ENCODE data around the gene ZNF394.
A peak's percentile ranks its signal among the peaks of the same experiment; 100 is the strongest.

The ZNF394 gene

DNA sequence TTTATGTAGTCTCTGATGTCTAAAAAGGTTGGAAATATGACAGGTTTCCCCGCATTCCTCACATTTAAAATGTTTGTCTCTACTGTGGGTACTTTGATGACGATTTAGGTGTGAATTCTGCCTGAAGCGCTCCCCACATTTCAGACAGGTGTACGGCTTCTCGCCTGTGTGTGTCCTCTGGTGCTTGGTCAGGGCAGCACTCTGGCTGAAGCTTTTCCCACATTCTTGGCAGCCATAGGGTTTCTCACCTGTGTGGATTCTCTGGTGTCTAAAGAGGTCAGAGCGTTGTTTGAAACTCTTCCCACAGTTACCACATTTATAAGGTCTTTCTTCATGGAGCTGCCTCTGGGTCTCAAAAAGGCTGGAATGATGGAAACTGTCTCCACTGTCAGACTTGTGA is 6.3 kb downstream of the ZNF394 start:
- DNase-seq (ENCODE audit: low read depth), result no peak

GRCh38 chr7:99490878-99491277 is 9.2 kb downstream of the ZNF394 start:
- DNase-seq (ENCODE audit: low read depth), result no peak

- DNase-seq (ENCODE audit: low read depth), result no peak
Measured at GRCh38 chr7:99489235-99489634, 10.8 kb downstream of the ZNF394 start.

DNA sequence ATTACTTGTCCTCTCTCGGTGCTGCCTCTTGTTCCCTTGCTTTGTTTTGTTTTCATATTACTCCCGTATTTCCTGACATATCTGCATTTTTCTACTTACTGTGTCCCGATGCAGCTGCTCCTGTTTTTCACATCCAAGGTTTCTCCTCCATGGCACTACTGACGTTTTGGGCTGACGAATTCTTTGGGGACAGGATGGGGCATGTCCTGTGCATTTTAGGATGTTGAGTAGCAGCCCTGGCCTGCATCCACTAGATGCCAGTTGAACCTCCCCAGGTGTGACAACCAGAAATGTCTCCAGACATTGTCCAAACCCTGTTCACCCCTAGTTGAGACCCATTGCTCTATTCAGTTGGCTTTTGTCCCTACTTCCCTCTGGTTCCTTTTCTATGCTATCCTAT is 15.0 kb downstream of the ZNF394 start:
- DNase-seq (ENCODE audit: low read depth), result no peak

- no peak for DNase-seq (ENCODE audit: low read depth)
Measured at GRCh38 chr7:99478464-99479440, 21.3 kb downstream of the ZNF394 start.

GRCh38 chr7:99476107-99476506 is 24.0 kb downstream of the ZNF394 start:
- DNase-seq (ENCODE audit: low read depth), result no peak

- DNase-seq (ENCODE audit: low read depth), result no peak
Measured at GRCh38 chr7:99473315-99473596, 26.8 kb downstream of the ZNF394 start.

DNA sequence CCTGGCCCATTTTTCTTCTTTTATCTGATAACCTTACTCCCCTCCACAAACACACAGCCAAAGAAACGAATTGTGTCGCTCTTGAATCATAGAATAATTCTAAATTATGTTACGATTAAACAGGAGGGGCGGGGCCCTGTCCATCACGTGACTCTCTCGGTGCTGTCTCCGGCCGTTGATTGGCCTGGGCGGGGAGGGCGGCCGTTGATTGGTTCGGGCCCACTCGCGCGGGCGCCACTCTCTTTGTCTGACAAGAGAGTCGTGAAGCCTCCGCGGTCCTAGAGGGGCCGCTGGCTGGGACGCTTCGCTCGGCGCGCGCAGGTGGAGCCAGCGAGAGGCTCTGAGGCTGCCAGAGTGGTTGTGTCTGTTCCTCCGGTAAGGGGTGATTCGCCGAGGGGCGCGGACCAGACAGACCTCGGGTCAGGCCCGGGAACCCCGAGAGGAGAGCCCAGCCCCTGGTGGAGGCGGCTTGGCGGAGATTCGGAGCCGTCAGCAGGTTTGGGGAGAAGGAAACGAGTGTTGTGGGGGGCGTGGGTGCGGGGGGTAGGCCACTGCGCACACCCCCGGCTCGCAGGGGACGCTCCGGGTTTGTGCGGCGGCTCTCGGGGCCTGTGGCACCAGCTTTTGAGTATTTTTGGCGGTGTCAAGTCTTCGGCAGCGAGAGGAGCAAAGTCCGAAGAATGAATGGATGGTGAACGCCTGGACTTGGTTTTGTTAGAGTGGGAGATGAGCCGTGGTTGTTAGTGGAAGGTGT is 27.3 kb downstream of the ZNF394 start, which contains the start of gene ZNF789:
ZNF789 (plus strand) TSS at position 330 of the 754 bp plus-strand sequence. CDS start 3,567 bp downstream, outside the sequence.
- DNase-seq (ENCODE audit: low read depth), result peak; percentile 98

DNA sequence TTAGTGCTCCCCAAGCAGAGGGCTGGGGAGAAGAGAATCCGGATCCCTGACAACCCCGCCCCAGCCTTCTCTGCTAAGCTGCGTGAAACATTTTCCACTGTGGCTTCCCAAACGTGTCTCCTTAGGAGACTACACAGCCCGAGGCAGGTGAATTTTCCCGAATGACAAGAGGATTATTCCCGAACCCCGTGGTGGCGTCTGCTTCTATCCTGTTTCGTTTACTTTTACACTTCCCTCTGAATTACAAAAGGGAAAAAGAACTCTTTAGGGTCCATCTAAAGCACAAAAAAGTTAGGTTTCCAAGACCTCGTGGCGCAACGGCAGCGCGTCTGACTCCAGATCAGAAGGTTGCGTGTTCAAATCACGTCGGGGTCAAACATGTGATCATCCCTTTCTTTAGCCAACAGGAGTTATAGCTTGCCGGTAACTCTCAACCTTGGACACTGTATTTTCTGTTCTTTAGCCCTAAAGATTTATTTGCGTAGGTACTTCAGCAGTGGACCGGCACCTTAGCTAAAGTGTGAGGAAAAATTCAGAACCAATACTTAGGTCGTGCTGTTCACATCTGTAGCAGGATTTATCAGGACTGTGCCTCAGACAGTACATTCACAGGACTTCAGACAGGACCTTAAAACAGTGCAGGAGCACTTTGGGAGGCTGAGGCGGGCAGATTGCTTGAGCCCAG is 30.6 kb downstream of the ZNF394 start:
- no peak for DNase-seq (ENCODE audit: low read depth)

- DNase-seq (ENCODE audit: low read depth), result no peak
Measured at GRCh38 chr7:99468336-99468918, 31.7 kb downstream of the ZNF394 start.

GRCh38 chr7:99465421-99465768 is 34.7 kb downstream of the ZNF394 start:
- no peak for DNase-seq (ENCODE audit: low read depth)

- no peak for DNase-seq (ENCODE audit: low read depth)
Measured at GRCh38 chr7:99461221-99461620, 38.9 kb downstream of the ZNF394 start.

GRCh38 chr7:99460651-99461050 is 39.4 kb downstream of the ZNF394 start:
- DNase-seq (ENCODE audit: low read depth), result no peak

GRCh38 chr7:99459087-99459486 is 41.0 kb downstream of the ZNF394 start:
- no peak for DNase-seq (ENCODE audit: low read depth)

DNA sequence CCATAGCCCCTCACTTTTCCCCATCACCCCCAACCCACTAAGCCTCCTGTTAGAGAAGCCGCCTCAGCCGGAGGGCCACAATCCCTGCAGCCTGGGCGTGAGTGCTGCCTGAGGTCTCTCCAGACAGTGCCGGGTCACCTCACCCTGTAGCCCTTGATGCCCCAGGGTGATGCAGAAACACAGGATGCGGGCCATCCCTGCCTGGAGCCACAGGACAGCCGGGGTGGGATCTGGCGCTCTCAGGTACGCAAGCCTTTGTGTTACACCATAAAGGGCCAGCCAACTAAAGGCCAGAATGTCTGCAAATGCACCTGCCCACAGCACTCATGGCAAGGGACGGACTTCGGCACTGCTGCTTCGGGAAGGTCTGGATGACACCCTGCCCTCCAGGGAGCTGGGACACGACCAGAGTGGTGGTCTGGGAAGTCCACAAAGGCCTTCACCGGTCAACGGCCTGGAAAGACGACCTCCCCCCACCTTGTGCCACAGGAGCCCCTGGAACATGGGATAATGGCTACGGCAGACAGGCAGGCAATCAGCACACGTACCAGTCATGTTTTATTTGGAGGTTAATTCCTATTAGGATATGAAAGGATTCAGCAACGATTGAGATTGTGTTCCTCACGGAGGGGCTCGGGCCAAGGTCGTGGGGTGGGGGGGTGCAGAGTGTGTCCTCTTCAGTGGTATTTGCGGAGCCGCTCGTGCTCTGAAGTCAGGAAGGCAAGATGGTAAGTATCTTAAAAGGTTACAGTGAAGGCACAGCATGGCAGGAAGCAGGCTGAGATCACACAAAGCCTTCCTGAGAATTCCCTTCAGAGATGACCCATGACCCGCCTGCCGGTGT is 42.2 kb downstream of the ZNF394 start:
- DNase-seq (ENCODE audit: low read depth), result no peak

DNA sequence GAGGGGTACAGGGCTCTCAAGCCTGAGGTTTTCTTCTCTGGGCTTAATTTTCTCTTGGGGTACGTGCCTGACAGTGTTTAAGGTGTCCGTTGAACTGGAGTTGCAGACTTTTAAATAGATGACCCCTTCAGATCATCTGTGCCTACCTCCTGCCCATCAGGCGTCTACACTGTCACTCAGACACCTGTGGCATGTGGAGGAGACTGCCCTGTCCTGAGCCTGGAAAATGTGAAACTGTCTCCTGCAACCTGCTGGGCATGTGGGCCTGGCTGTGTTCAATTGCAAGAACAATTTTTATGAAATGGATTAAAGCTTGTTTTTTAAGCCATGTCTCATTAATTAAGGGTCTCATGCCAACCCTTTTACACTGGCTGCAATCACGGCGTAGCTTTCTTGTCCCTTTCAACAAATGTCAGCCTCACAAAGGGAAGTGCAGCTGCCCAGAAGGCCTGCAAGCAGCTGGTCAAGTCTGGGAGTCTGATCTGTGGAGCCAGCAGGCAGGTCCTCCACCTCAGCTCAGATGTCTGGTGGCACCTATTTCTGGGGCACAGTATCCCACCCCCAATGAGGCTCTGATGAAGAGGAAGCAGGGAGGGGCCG is 42.9 kb downstream of the ZNF394 start:
- DNase-seq (ENCODE audit: low read depth), result no peak

GRCh38 chr7:99456288-99456687 is 43.8 kb downstream of the ZNF394 start:
- no peak for DNase-seq (ENCODE audit: low read depth)

DNA sequence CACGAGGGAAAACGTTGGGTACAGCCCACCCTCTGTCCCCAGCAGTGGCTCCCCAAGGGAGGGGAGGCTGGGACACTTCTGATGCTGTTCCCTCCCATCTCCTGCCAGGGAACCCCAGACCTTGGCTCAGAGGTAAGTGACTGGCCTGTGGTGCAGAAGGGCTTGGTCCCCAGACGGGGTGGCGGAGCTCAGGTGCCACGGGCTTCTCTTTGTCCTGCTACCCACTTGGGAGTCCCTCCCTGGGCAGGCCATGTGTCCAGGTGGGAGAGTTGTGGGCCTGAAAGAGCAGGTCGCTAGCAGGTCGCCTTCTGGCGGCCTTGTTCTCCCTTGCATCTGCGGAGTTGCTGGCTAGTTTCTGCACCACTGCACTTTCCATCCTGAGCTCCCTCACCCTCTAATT is 44.2 kb downstream of the ZNF394 start:
- no peak for DNase-seq (ENCODE audit: low read depth)

GRCh38 chr7:99453105-99453504 is 47.0 kb downstream of the ZNF394 start:
- DNase-seq (ENCODE audit: low read depth), result no peak

DNA sequence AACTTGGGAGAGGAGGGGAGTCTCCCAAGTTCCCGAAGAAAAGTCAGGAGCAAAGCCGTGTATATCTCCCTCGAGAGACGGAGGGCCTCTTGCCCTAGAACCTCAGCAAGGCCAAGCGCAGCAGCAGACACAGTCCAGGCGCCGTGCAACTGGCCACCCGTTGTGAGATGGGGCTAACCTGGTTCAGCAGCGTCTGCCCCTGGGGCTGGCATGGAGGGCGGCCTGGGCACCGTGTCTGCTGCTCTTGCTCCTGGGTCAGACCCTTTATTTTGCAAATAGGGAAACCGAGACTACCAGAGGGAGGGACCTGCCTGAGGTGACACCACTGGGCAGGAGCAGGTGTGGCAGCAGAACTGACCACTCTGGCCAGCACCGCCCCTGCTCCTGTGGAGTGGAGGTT is 47.5 kb downstream of the ZNF394 start:
- no peak for DNase-seq (ENCODE audit: low read depth)

GRCh38 chr7:99451936-99452335 is 48.1 kb downstream of the ZNF394 start:
- no peak for DNase-seq (ENCODE audit: low read depth)

Data from stimulated activated CD8-positive, alpha-beta memory T cell treated with anti-CD3 and anti-CD28 coated beads, Interleukin-4, amount 100 ng/mL, for 24 hours (primary cell).